IPS DF 6.9 (cell line): ENCODE measurements around the gene MIOX.

ENCODE experiments used
- DNase-seq: peaks from one replicate; pipeline ENCODE4 v3.0.0-alpha.2; 2013; ENCODE audit warnings: low read depth, low spot score
- H3K27ac ChIP-seq: one replicate; pipeline ENCODE4 v1.5.1; 2013; ENCODE audit warnings: low read length, control low read depth
- H3K27me3 ChIP-seq: 2 replicates; pipeline ENCODE4 v1.6.1; 2013; ENCODE audit warnings: mild to moderate bottlenecking, low read length; ENCODE audit not compliant: control insufficient read depth, insufficient read depth
- H3K36me3 ChIP-seq: 2 replicates; pipeline ENCODE4 v1.6.1; 2013; ENCODE audit warnings: low read length; ENCODE audit not compliant: control insufficient read depth, insufficient read depth
- H3K4me1 ChIP-seq: 2 replicates; pipeline ENCODE4 v1.6.1; 2013; ENCODE audit warnings: low read length; ENCODE audit not compliant: control insufficient read depth, insufficient read depth
- H3K4me3 ChIP-seq: 2 replicates; pipeline ENCODE4 v1.5.1; 2013; ENCODE audit warnings: mild to moderate bottlenecking, low read length
- H3K9me3 ChIP-seq: 2 replicates; pipeline ENCODE4 v1.6.1; 2013; ENCODE audit warnings: low read length, inconsistent platforms; ENCODE audit not compliant: control insufficient read depth, insufficient read depth
- WGBS: extraction: QIAGEN DNeasy Blood & Tissue Kit; methylation state at CpG from one replicate; pipeline ENCODE4 v1.1.7; 2013; ENCODE audit warnings: mixed read lengths, missing lambda C conversion rate; ENCODE audit not compliant: insufficient read length, insufficient coverage; 5-methylcytosine and 5-hydroxymethylcytosine counted together

The MIOX gene

GRCh38 chr22:50486561-50487289 lies at the start of gene MIOX:
Gene MIOX (plus strand): TSS chr22:50486859. CDS start chr22:50486898, 39 bp downstream.
- Histone ChIP-seq H3K4me1 (no peaks in the 10 kb centered on the region), H3K36me3 (peaks cover 3% of the 10 kb centered on the region; the same call in 1 of the 2 replicates), H3K4me3 (no peak within 1 kb of the TSS), H3K27me3 (no peaks in the 10 kb centered on the region), H3K27ac (no peak within 1 kb of the TSS), H3K9me3 (no peaks in the 10 kb centered on the region)
- WGBS: no CpG with 5 or more reads among the region's 23 CpGs
- no peak for DNase-seq

- Histone ChIP-seq H3K27ac (no peak overlapping the region), H3K9me3 (no peaks in the 10 kb centered on the region), H3K27me3 (no peaks in the 10 kb centered on the region), H3K4me3 (no peak overlapping the region), H3K4me1 (no peaks in the 10 kb centered on the region; the same call in 1 of the 2 replicates), H3K36me3 (peaks cover 33% of the 10 kb centered on the region)
- WGBS: no CpG with 5 or more reads among the region's 36 CpGs
- DNase-seq: no peak
Measured at GRCh38 chr22:50437511-50438304, 49.0 kb upstream of the MIOX start.

- DNase-seq: no peak
- H3K4me3 ChIP-seq: no peak overlapping the region
- H3K27ac ChIP-seq: no peak overlapping the region
- no peaks in the 10 kb centered on the region for H3K27me3 ChIP-seq
- peaks cover 33% of the 10 kb centered on the region for H3K36me3 ChIP-seq
- H3K4me1 ChIP-seq: no peaks in the 10 kb centered on the region; the same call in 1 of the 2 replicates
- no peaks in the 10 kb centered on the region for H3K9me3 ChIP-seq
- WGBS: no CpG with 5 or more reads among the region's 34 CpGs
Measured at GRCh38 chr22:50438305-50439275, 48.1 kb upstream of the MIOX start.

GRCh38 chr22:50439314-50439870 lies 47.3 kb upstream of the MIOX start:
- Histone ChIP-seq H3K4me1 (no peaks in the 10 kb centered on the region; the same call in 1 of the 2 replicates), H3K36me3 (peaks cover 33% of the 10 kb centered on the region), H3K4me3 (no peak overlapping the region), H3K9me3 (no peaks in the 10 kb centered on the region), H3K27me3 (no peaks in the 10 kb centered on the region), H3K27ac (no peak overlapping the region)
- DNase-seq: no peak
- no CpG with 5 or more reads among the region's 17 CpGs for WGBS

- WGBS: no CpG with 5 or more reads among the region's 10 CpGs
- H3K36me3 ChIP-seq: peaks cover 31% of the 10 kb centered on the region
Measured at GRCh38 chr22:50439871-50440331, 46.8 kb upstream of the MIOX start.

GRCh38 chr22:50440544-50441249 lies 46.0 kb upstream of the MIOX start:
- no CpG with 5 or more reads among the region's 26 CpGs for WGBS
- peaks cover 26% of the 10 kb centered on the region for H3K36me3 ChIP-seq
- no peaks in the 10 kb centered on the region for H3K9me3 ChIP-seq
- no peak overlapping the region for H3K27ac ChIP-seq
- DNase-seq: no peak
- no peaks in the 10 kb centered on the region; the same call in 1 of the 2 replicates for H3K4me1 ChIP-seq
- no peaks in the 10 kb centered on the region for H3K27me3 ChIP-seq
- H3K4me3 ChIP-seq: no peak overlapping the region

More at GRCh38 chr22:50439871-50440331, 46.8 kb upstream of the MIOX start:
- Histone ChIP-seq H3K27ac (no peak overlapping the region), H3K27me3 (no peaks in the 10 kb centered on the region), H3K9me3 (no peaks in the 10 kb centered on the region), H3K4me1 (no peaks in the 10 kb centered on the region; the same call in 1 of the 2 replicates), H3K4me3 (no peak overlapping the region)
- DNase-seq: no peak

GRCh38 chr22:50441428-50441993 lies 45.1 kb upstream of the MIOX start:
- Histone ChIP-seq H3K27me3 (no peaks in the 10 kb centered on the region), H3K9me3 (no peaks in the 10 kb centered on the region), H3K4me3 (no peak overlapping the region), H3K36me3 (peaks cover 21% of the 10 kb centered on the region), H3K4me1 (peaks cover 2% of the 10 kb centered on the region; the same call in 1 of the 2 replicates), H3K27ac (no peak overlapping the region)
- DNase-seq: no peak
- WGBS: no CpG with 5 or more reads among the region's 17 CpGs

GRCh38 chr22:50443197-50443596 lies 43.5 kb upstream of the MIOX start:
- H3K27me3 ChIP-seq: no peaks in the 10 kb centered on the region
- DNase-seq: no peak
- no CpG with 5 or more reads among the region's 15 CpGs for WGBS
- H3K27ac ChIP-seq: no peak overlapping the region
- H3K4me1 ChIP-seq: peaks cover 2% of the 10 kb centered on the region; the same call in 1 of the 2 replicates
- no peaks in the 10 kb centered on the region for H3K9me3 ChIP-seq
- no peak overlapping the region for H3K4me3 ChIP-seq
- peaks cover 24% of the 10 kb centered on the region for H3K36me3 ChIP-seq
